Measurements from ENCODE around the gene FLNB. TPM values are rescaled to one million over a fixed set of nuclear protein-coding genes. Genes with fewer than 3 reads are reported as not detected.
A peak's percentile ranks its signal among the peaks of the same experiment; 100 is the strongest.

FLNB gene
- total and polyA plus RNA-seq, 2 experiments from 2014 or later = 69.4 to 172 TPM

DNA sequence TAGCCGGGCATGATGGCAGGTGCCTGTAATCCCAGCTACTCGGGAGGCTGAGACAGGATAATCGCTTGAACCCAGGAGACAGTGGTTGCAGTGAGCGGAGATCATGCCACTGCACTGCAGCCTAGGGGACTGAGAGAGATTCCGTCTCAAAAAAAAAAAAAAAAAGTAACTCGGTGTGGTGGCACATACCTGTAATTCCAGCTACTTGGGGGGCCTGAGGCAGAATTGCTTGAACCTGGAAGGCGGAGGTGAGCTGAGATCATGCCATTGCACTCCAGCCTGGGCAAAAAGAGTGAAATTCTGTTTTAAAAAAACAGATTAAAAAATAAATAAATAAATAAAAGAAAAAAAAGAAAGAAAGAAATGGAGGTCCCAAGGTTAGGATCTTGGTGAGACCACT, 6.2 kb upstream of the FLNB start:
- H3K4me1 ChIP-seq (ENCODE audit: insufficient read depth) = no peaks in the 10 kb centered on the region

DNA sequence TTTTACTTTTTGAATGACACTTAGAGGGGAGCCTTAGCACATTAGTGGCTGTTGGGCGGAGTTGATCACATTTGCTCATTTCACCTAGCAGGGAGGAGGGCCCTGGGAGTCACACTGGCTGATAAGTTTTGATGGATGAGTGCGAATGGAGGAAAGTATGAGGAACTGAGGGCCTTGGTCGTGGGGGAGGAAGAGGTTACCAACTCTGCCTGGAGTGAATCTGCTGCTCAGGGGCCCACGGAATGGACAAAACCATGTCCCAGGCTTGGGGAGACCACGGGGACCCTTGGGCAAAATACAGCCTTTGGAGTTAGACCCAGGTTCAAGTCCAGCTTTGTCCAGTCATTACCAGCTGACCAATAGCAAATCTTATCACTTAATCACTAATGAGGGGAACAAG, 5.1 kb upstream of the FLNB start:
- no peaks in the 10 kb centered on the region for H3K9me2 ChIP-seq (replicated peaks; ENCODE audit: insufficient read depth)
- H2AFZ ChIP-seq = no peak overlapping the region
- WGBS (ENCODE audit: low lambda C conversion rate, missing lambda C conversion rate) = 85% methylated on average over 5 of the region's 5 CpGs
- H3K36me3 ChIP-seq (replicated peaks; ENCODE audit: insufficient read depth, low read depth) = no peaks in the 10 kb centered on the region
- H3K79me2 ChIP-seq = no peaks in the 10 kb centered on the region
- TF ChIP-seq, protein P1, sequence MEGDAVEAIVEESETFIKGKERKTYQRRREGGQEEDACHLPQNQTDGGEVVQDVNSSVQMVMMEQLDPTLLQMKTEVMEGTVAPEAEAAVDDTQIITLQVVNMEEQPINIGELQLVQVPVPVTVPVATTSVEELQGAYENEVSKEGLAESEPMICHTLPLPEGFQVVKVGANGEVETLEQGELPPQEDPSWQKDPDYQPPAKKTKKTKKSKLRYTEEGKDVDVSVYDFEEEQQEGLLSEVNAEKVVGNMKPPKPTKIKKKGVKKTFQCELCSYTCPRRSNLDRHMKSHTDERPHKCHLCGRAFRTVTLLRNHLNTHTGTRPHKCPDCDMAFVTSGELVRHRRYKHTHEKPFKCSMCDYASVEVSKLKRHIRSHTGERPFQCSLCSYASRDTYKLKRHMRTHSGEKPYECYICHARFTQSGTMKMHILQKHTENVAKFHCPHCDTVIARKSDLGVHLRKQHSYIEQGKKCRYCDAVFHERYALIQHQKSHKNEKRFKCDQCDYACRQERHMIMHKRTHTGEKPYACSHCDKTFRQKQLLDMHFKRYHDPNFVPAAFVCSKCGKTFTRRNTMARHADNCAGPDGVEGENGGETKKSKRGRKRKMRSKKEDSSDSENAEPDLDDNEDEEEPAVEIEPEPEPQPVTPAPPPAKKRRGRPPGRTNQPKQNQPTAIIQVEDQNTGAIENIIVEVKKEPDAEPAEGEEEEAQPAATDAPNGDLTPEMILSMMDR (IDR thresholded peaks at IDR 0.05; ENCODE audit: poor library complexity) = no peak
- TF ChIP-seq EZH2 (IDR thresholded peaks at IDR 0.05; ENCODE audit: borderline replicate concordance) = no peak
- no peak for TF ChIP-seq EZH2phosphoT487 (IDR thresholded peaks at IDR 0.05; ENCODE audit: low read depth, severe bottlenecking, unreplicated experiment)
- H3K4me3 ChIP-seq = no peak overlapping the region
- H3K27me3 ChIP-seq = no peaks in the 10 kb centered on the region
- H3K4me1 ChIP-seq (ENCODE audit: insufficient read depth) = no peaks in the 10 kb centered on the region
- H4K20me1 ChIP-seq (ENCODE audit: insufficient read depth, poor library complexity, severe bottlenecking) = no peaks in the 10 kb centered on the region
- DNase-seq (ENCODE audit: low spot score) = no peak
- no peak overlapping the region for H3K27ac ChIP-seq
- H3K9me3 ChIP-seq (ENCODE audit: low read depth) = no peaks in the 10 kb centered on the region
- H3K4me2 ChIP-seq = no peak overlapping the region

More for the DNA sequence above, 6.2 kb upstream of the FLNB start:
- Histone ChIP-seq H3K27ac (no peak overlapping the region), H2AFZ (no peak overlapping the region), H3K4me2 (no peak overlapping the region), H4K20me1 (ENCODE audit: insufficient read depth, poor library complexity, severe bottlenecking) (no peaks in the 10 kb centered on the region), H3K79me2 (no peaks in the 10 kb centered on the region), H3K27me3 (no peaks in the 10 kb centered on the region), H3K9me3 (ENCODE audit: low read depth) (no peaks in the 10 kb centered on the region), H3K4me3 (no peak overlapping the region), H3K36me3 (replicated peaks; ENCODE audit: insufficient read depth, low read depth) (no peaks in the 10 kb centered on the region), H3K9me2 (replicated peaks; ENCODE audit: insufficient read depth) (no peaks in the 10 kb centered on the region)
- 78% methylated on average over 7 of the region's 7 CpGs for WGBS (ENCODE audit: low lambda C conversion rate, missing lambda C conversion rate)
- TF ChIP-seq EZH2phosphoT487 (IDR thresholded peaks at IDR 0.05; ENCODE audit: low read depth, severe bottlenecking, unreplicated experiment) (no peak), EZH2 (IDR thresholded peaks at IDR 0.05; ENCODE audit: borderline replicate concordance) (no peak)
- TF ChIP-seq, protein P1 (IDR thresholded peaks at IDR 0.05; ENCODE audit: poor library complexity) = no peak
- DNase-seq (ENCODE audit: low spot score) = no peak

DNA sequence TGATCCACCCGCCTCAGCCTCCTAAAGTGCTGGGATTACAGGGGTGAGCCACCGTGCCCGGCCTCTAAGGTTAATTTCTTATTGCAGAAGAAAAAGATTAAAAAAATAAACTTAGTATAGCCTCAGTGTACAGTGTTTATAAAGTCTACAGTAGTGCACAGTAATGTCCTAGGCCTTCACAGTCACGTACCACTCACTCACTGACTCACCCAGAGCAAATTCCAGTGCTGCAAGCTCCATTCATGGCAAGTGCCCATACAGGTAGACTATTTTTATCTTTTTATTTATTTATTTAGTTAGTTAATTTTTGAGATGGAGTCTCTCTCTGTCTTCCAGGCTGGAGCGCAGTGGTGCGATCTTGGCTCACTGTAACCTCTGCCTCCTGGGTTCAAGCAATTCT, 3.2 kb upstream of the FLNB start:
- no peaks in the 10 kb centered on the region for H3K9me2 ChIP-seq (replicated peaks; ENCODE audit: insufficient read depth)
- H3K36me3 ChIP-seq (replicated peaks; ENCODE audit: insufficient read depth, low read depth) = no peaks in the 10 kb centered on the region
- no peak overlapping the region for H3K4me3 ChIP-seq
- no peak for DNase-seq (ENCODE audit: low spot score)
- H4K20me1 ChIP-seq (ENCODE audit: insufficient read depth, poor library complexity, severe bottlenecking) = no peaks in the 10 kb centered on the region
- no peaks in the 10 kb centered on the region for H3K27me3 ChIP-seq
- peak overlapping the region; percentile 72 for H3K27ac ChIP-seq
- peaks cover 17% of the 10 kb centered on the region for H3K79me2 ChIP-seq
- H2AFZ ChIP-seq = no peak overlapping the region
- H3K4me2 ChIP-seq = no peak overlapping the region
- no peak for TF ChIP-seq EZH2 (IDR thresholded peaks at IDR 0.05; ENCODE audit: borderline replicate concordance)
- H3K4me1 ChIP-seq (ENCODE audit: insufficient read depth) = no peaks in the 10 kb centered on the region
- H3K9me3 ChIP-seq (ENCODE audit: low read depth) = no peaks in the 10 kb centered on the region
- 88% methylated on average over 6 of the region's 6 CpGs for WGBS (ENCODE audit: low lambda C conversion rate, missing lambda C conversion rate)

DNA sequence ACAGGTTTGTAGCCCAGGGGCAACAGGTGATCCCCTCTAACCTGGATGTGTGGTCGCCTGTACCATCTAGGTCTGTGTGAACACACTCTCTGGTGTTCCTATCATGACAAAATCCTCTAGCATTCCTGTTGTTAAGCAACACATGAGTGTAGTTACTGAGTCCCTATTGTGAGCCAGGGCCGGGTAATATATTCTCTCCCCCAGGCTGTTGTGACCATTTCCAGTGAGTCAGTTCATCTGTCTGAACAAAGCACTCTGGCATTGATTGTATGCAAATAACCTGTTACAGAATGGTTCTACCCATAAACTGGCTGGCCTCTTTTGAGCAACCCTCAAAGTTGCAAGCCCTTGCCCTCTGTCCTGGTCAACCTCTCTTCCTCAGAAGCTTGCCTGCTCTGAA, 2.6 kb upstream of the FLNB start:
- H2AFZ ChIP-seq = no peak overlapping the region
- H4K20me1 ChIP-seq (ENCODE audit: insufficient read depth, poor library complexity, severe bottlenecking) = no peaks in the 10 kb centered on the region
- H3K36me3 ChIP-seq (replicated peaks; ENCODE audit: insufficient read depth, low read depth) = no peaks in the 10 kb centered on the region
- no peak overlapping the region for H3K4me2 ChIP-seq
- H3K27me3 ChIP-seq = no peaks in the 10 kb centered on the region
- 67% methylated on average over 2 of the region's 2 CpGs for WGBS (ENCODE audit: low lambda C conversion rate, missing lambda C conversion rate)
- H3K4me3 ChIP-seq = no peak overlapping the region
- DNase-seq (ENCODE audit: low spot score) = peak; percentile 59
- H3K4me1 ChIP-seq (ENCODE audit: insufficient read depth) = peaks cover under 1% of the 10 kb centered on the region
- H3K9me2 ChIP-seq (replicated peaks; ENCODE audit: insufficient read depth) = no peaks in the 10 kb centered on the region
- H3K9me3 ChIP-seq (ENCODE audit: low read depth) = no peaks in the 10 kb centered on the region
- H3K79me2 ChIP-seq = peaks cover 24% of the 10 kb centered on the region
- H3K27ac ChIP-seq = peak overlapping the region; percentile 72
- no peak for TF ChIP-seq EZH2phosphoT487 (IDR thresholded peaks at IDR 0.05; ENCODE audit: low read depth, severe bottlenecking, unreplicated experiment)

Data from hepatocyte (in vitro differentiated cells).